A549 (cell line): ENCODE measurements around the gene RPS16. TPM values are rescaled to one million over a fixed set of nuclear protein-coding genes. Genes with fewer than 3 reads are reported as not detected.

Experiments used
- ATAC-seq, 2 experiments: fragments of 200-7000 bp in 1 of 2; fragments of >200 bp in 1 of 2; cut with Nextera tagmentation in 1 of 2; cut with Tn5 transposase in 1 of 2; 3 replicates each; pipeline versions ENCODE4 v1.8.0 to v1.9.1; 2018 to 2020; ENCODE audit warnings: mild to moderate bottlenecking in 1 of 2, moderate library complexity in 1 of 2
- CTCF ChIA-PET: fragments of 300-600 bp; sonication (Branson Sonifier 250); formaldehyde crosslinking; extraction: SDS; loops from one replicate; lab custom pipeline; 2021; ENCODE audit warnings: antibody characterized with exemption, inconsistent platforms; lab: Yijun Ruan, JAX
- POLR2A ChIA-PET: fragments of 350-600 bp; formaldehyde crosslinking; extraction: SDS; loops from one replicate; lab custom pipeline; 2021; ENCODE audit warnings: antibody characterized with exemption, inconsistent platforms; lab: Yijun Ruan, JAX
- DNase-seq, 2 experiments: peaks; one replicate each; pipeline versions ENCODE4 v3.0.0 to v3.0.0-alpha.2; 2011 to 2016; ENCODE audit warnings: low read depth in 1 of 2, low spot score in 1 of 2
- FAIRE-seq: peaks from 2 replicates; lab custom pipeline; 2011; peaks lifted over from hg19 to GRCh38; lab: Jason Lieb, UNC
- H3K27ac ChIP-seq, 2 experiments: fragments of >200 bp; sonication (Bioruptor Twin); formaldehyde crosslinking; 3 replicates each; pipeline ENCODE4 v1.5.1; 2016 to 2017
- H3K4me1 ChIP-seq: fragments of >200 bp; sonication (Bioruptor Twin); formaldehyde crosslinking; 3 replicates; pipeline ENCODE4 v1.6.1; 2016
- H3K4me2 ChIP-seq: fragments of >200 bp; sonication (Bioruptor Twin); formaldehyde crosslinking; 3 replicates; pipeline ENCODE4 v1.6.1; 2016
- H3K4me3 ChIP-seq: fragments of >200 bp; sonication (Bioruptor Twin); formaldehyde crosslinking; 3 replicates; pipeline ENCODE4 v1.5.1; 2016
- H3K9me3 ChIP-seq: fragments of >200 bp; sonication (Bioruptor Twin); formaldehyde crosslinking; 3 replicates; pipeline ENCODE4 v1.6.1; 2016
- BHLHE40 ChIP-seq: IDR thresholded peaks from 2 replicates; pipeline ENCODE4 v1.6.1; 2012; ENCODE audit warnings: low read depth, low read length, inconsistent platforms
- CHD2 ChIP-seq: fragments of 150-350 bp; IDR thresholded peaks from 2 replicates; pipeline ENCODE4 v1.6.1; 2014; ENCODE audit warnings: low read length; ENCODE audit not compliant: partially characterized antibody
- EHF ChIP-seq: fragments of 250-450 bp; sonication (Bioruptor Pico); IDR thresholded peaks from 2 replicates; pipeline ENCODE4 v1.5.0; 2020; ENCODE audit warnings: mild to moderate bottlenecking
- EHMT2 ChIP-seq: fragments of 200-600 bp; sonication (generic); IDR thresholded peaks from 2 replicates; pipeline ENCODE4 v1.6.1; 2016; ENCODE audit warnings: antibody characterized with exemption, low read depth, mild to moderate bottlenecking, moderate library complexity
- EP300 ChIP-seq, 2 experiments: fragments of >200 bp; sonication (Bioruptor Twin); formaldehyde crosslinking; IDR thresholded peaks; 2 replicates in 1 of 2; 3 replicates in 1 of 2; pipeline ENCODE4 v1.6.1; 2016 to 2017
- ESRRA ChIP-seq: fragments of 150-350 bp; IDR thresholded peaks from 2 replicates; pipeline ENCODE4 v1.6.1; 2014; ENCODE audit warnings: mild to moderate bottlenecking, low read length, borderline replicate concordance
- FOXS1 ChIP-seq: fragments of 250-450 bp; sonication (Bioruptor Pico); IDR thresholded peaks from 2 replicates; pipeline ENCODE4 v1.5.0; 2020; ENCODE audit warnings: mild to moderate bottlenecking, moderate library complexity
- HDAC2 ChIP-seq: fragments of 200-600 bp; sonication (generic); IDR thresholded peaks from 2 replicates; pipeline ENCODE4 v1.6.1; 2016
- HEYL ChIP-seq: fragments of 250-450 bp; sonication (Bioruptor Pico); IDR thresholded peaks from 2 replicates; pipeline ENCODE4 v1.8.0; 2021; ENCODE audit warnings: mild to moderate bottlenecking, moderate library complexity
- HOXB13 ChIP-seq: fragments of 250-450 bp; sonication (Bioruptor Pico); IDR thresholded peaks from 2 replicates; pipeline ENCODE4 v1.5.0; 2020; ENCODE audit warnings: low read depth, mild to moderate bottlenecking, moderate library complexity
- JUNB ChIP-seq: fragments of >200 bp; sonication (Bioruptor Twin); formaldehyde crosslinking; IDR thresholded peaks from 2 replicates; pipeline ENCODE4 v1.6.1; 2016
- KDM1A ChIP-seq: fragments of 200-600 bp; sonication (generic); IDR thresholded peaks from 2 replicates; pipeline ENCODE4 v1.6.1; 2016; ENCODE audit warnings: low read depth, mild to moderate bottlenecking
- KDM5A ChIP-seq: fragments of 200-600 bp; sonication (generic); IDR thresholded peaks from 2 replicates; pipeline ENCODE4 v1.6.1; 2016; ENCODE audit warnings: antibody characterized with exemption, mild to moderate bottlenecking
- MAFK ChIP-seq: fragments of 450-650 bp; IDR thresholded peaks from 2 replicates; pipeline ENCODE4 v1.6.1; 2014; ENCODE audit not compliant: partially characterized antibody
- MAZ ChIP-seq: fragments of 150-350 bp; IDR thresholded peaks from 2 replicates; pipeline ENCODE4 v1.6.1; 2014; ENCODE audit warnings: antibody characterized with exemption, low read depth, low read length, borderline replicate concordance
- NFE2L2 ChIP-seq: fragments of 150-350 bp; conservative IDR thresholded peaks from 2 replicates; pipeline ENCODE4 v1.6.1; 2014; ENCODE audit warnings: low read length
- NPAS2 ChIP-seq: fragments of 250-450 bp; sonication (Bioruptor Pico); IDR thresholded peaks from 2 replicates; pipeline ENCODE4 v1.8.0; 2022; ENCODE audit warnings: mild to moderate bottlenecking, moderate library complexity, borderline replicate concordance
- NR3C1 ChIP-seq: fragments of >200 bp; sonication (Bioruptor Twin); formaldehyde crosslinking; IDR thresholded peaks from 3 replicates; pipeline ENCODE4 v1.6.1; 2017
- PHF8 ChIP-seq: fragments of 200-600 bp; sonication (generic); IDR thresholded peaks from 2 replicates; pipeline ENCODE4 v1.6.1; 2016; ENCODE audit warnings: low read depth, mild to moderate bottlenecking, antibody characterized with exemption, moderate library complexity, borderline replicate concordance
- POLR2A ChIP-seq: IDR thresholded peaks from 2 replicates; pipeline ENCODE4 v1.6.1; 2012; ENCODE audit warnings: mild to moderate bottlenecking, low read length
- POLR2AphosphoS2 ChIP-seq: conservative IDR thresholded peaks from 2 replicates; pipeline ENCODE4 v1.6.1; 2012; ENCODE audit warnings: low read length, improper control_type of control experiment, inconsistent platforms
- RAD21 ChIP-seq, 2 experiments: fragments of >200 bp in 1 of 2; sonication (Bioruptor Twin) in 1 of 2; formaldehyde crosslinking in 1 of 2; IDR thresholded peaks in 1 of 2; conservative IDR thresholded peaks in 1 of 2; 2 replicates in 1 of 2; 3 replicates in 1 of 2; pipeline ENCODE4 v1.6.1; 2012 to 2018; ENCODE audit warnings: inconsistent platforms in 1 of 2
- RARB ChIP-seq: fragments of 250-450 bp; sonication (Bioruptor Pico); IDR thresholded peaks from 2 replicates; pipeline ENCODE4 v1.8.0; 2021; ENCODE audit warnings: mild to moderate bottlenecking, moderate library complexity
- RCOR1 ChIP-seq: fragments of 150-350 bp; IDR thresholded peaks from 2 replicates; pipeline ENCODE4 v1.6.1; 2014; ENCODE audit warnings: antibody characterized with exemption, low read length, low read depth
- SMC3 ChIP-seq: fragments of >200 bp; sonication (Bioruptor Twin); formaldehyde crosslinking; IDR thresholded peaks from 3 replicates; pipeline ENCODE4 v1.6.1; 2018; ENCODE audit warnings: inconsistent platforms
- SREBF2 ChIP-seq: fragments of 450-650 bp; IDR thresholded peaks from 2 replicates; pipeline ENCODE4 v1.6.1; 2014; ENCODE audit warnings: mild to moderate bottlenecking, moderate library complexity
- TFCP2L1 ChIP-seq: fragments of 250-450 bp; sonication (Bioruptor Pico); IDR thresholded peaks from 2 replicates; pipeline ENCODE4 v1.5.0; 2021; ENCODE audit warnings: mild to moderate bottlenecking
- TP53 ChIP-seq: fragments of 250-450 bp; sonication (Bioruptor Pico); IDR thresholded peaks from 2 replicates; pipeline ENCODE4 v1.5.0; 2021; ENCODE audit warnings: mild to moderate bottlenecking, moderate library complexity
- ZC3H11A ChIP-seq: fragments of 450-650 bp; IDR thresholded peaks from 2 replicates; pipeline ENCODE4 v1.6.1; 2014; ENCODE audit warnings: antibody characterized with exemption, mild to moderate bottlenecking
- ZFP36 ChIP-seq: fragments of 450-650 bp; IDR thresholded peaks from 2 replicates; pipeline ENCODE4 v1.6.1; 2014; ENCODE audit warnings: borderline replicate concordance; ENCODE audit not compliant: partially characterized antibody
- ZNF302 ChIP-seq: fragments of 250-450 bp; sonication (Bioruptor Pico); IDR thresholded peaks from 2 replicates; pipeline ENCODE4 v1.9.0; 2021; ENCODE audit warnings: inconsistent platforms, mild to moderate bottlenecking, moderate library complexity
- ZSCAN20 ChIP-seq: fragments of 250-450 bp; sonication (Bioruptor Pico); IDR thresholded peaks from 2 replicates; pipeline ENCODE4 v1.8.0; 2022; ENCODE audit warnings: mild to moderate bottlenecking, moderate library complexity
- WGBS: methylation state at CpG from one replicate; pipeline ENCODE4 v1.1.6; 2017; ENCODE audit errors: missing lambda C conversion rate; 5-methylcytosine and 5-hydroxymethylcytosine counted together
- polyA plus RNA-seq, 4 experiments: library from polyadenylated mRNA; depleted of rRNA in 3 of 4; stranded (reverse); fragments of >200 nt; fragmentation: RNase III in 1 of 4; extraction: RNeasy Plus Mini Kit Qiagen cat#74134 plus additional on column Dnase treatment in 1 of 4; gene quantifications; 2 replicates in 3 of 4; 3 replicates in 1 of 4; pipeline ENCODE4 v1.2.3, GENCODE V29; 2011 to 2017
- TF ChIP-seq, protein P1 (sequence below): IDR thresholded peaks from 2 replicates; pipeline ENCODE4 v1.6.1; 2012; ENCODE audit warnings: low read depth, borderline replicate concordance
- TF ChIP-seq, protein P2 (sequence below): fragments of >200 bp; sonication (Bioruptor Twin); formaldehyde crosslinking; IDR thresholded peaks from 2 replicates; pipeline ENCODE4 v1.6.1; 2016
- TF ChIP-seq, protein P3 (sequence below): fragments of 250-450 bp; sonication (Bioruptor Pico); IDR thresholded peaks from 2 replicates; pipeline ENCODE4 v1.5.0; 2021; ENCODE audit warnings: mild to moderate bottlenecking, moderate library complexity, borderline replicate concordance
- TF ChIP-seq, protein P4 (sequence below): IDR thresholded peaks from 2 replicates; pipeline ENCODE4 v1.6.1; 2012
- TF ChIP-seq, protein P5 (sequence below): fragments of 450-650 bp; IDR thresholded peaks from 2 replicates; pipeline ENCODE4 v1.6.1; 2014; ENCODE audit warnings: antibody characterized with exemption

The RPS16 gene
- polyA plus RNA-seq, 2 of the 4 experiments (the other 2 are of a cell fraction): 4,348 to 4,855 TPM

DNA sequence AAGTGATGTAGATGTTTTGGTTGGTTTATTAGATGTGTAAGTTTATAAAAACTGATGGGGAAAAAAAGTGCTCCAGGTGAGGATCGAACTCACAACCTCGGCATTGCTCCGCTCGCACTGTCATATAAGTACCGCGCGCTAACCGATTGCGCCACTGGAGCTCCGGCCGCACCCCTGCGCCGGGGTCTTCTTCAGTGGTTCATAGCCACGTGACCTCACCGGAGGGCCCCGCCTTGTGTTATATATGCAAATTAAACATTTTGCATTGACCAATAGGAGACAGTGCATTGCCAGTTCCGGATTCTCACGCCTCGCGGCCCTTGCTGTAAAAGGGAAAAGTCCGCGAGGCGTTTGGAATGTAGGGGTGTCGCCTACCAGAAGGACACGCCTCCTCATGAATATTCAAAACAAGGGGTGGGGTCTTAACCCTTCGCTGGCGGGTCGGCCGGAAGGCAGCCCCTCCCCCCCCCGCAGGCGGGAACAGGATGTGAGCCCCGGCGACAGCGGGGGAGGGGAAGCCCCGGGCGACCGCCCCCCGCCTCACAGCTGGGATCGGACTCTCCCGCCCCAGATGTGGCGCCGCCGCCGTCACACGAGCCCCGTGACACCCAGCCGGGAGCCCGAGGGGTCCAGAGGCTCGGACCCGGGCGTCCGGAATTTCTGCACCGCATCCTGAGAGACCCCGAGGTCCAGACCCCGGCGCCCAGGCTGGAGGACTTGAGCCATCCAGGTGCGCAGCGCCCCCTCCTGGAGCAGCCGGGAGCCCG, 23.5 kb downstream of the RPS16 start, which contains the start of gene PLEKHG2:
TSS of gene PLEKHG2 (plus strand) at position 570 of the 767 bp plus-strand sequence. CDS start 1,418 bp downstream, outside the sequence.
- peak; percentile 100 for DNase-seq
- peak; percentile 100 for FAIRE-seq
- ChIA-PET POLR2A (interaction anchor here (0.6 to 2.3 kb wide), 12 partner anchors 10 to 66 kb away, joined by 3 to 45 read pairs (median 6); partner anchors contain the start of genes MED29, PAF1 and RPS16), CTCF (interaction anchor here (0.6 to 2.3 kb wide), 60 partner anchors 13 to 1010 kb away, joined by 3 to 484 read pairs (median 5); partner anchors contain the start of genes EID2B, FAM98C, GMFG and MED29)
- peak; percentile 40 to 66 for ATAC-seq
- Histone ChIP-seq H3K4me3 (peak within 1 kb of the TSS; percentile 76), H3K27ac (peak within 1 kb of the TSS; percentile 94 to 99), H3K4me2 (peak within 1 kb of the TSS; percentile 95), H3K9me3 (no peaks in the 10 kb centered on the region), H3K4me1 (peaks cover 43% of the 10 kb centered on the region)
- whole genome bisulfite sequencing: 1% methylated on average over 58 of the region's 60 CpGs
- TF ChIP-seq NPAS2 (CRISPR knock-in tag): no peak
- TF ChIP-seq, protein P1, sequence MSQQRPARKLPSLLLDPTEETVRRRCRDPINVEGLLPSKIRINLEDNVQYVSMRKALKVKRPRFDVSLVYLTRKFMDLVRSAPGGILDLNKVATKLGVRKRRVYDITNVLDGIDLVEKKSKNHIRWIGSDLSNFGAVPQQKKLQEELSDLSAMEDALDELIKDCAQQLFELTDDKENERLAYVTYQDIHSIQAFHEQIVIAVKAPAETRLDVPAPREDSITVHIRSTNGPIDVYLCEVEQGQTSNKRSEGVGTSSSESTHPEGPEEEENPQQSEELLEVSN: no peak
- peak; percentile 60; the same call in 1 of the 2 replicates for TF ChIP-seq FOXS1
- TF ChIP-seq MAFK: no peak
- peak; percentile 86 for TF ChIP-seq EHF (CRISPR knock-in tag)
- no peak for TF ChIP-seq NR3C1
- TF ChIP-seq CHD2: peak; percentile 82
- peak; percentile 71; the same call in 1 of the 2 replicates for TF ChIP-seq HOXB13
- peak; percentile 81 for TF ChIP-seq ZSCAN20
- no peak for TF ChIP-seq HDAC2
- no peak for TF ChIP-seq HEYL (CRISPR knock-in tag)
- no peak for TF ChIP-seq JUNB
- TF ChIP-seq, protein P2, sequence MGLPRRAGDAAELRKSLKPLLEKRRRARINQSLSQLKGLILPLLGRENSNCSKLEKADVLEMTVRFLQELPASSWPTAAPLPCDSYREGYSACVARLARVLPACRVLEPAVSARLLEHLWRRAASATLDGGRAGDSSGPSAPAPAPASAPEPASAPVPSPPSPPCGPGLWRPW: no peak
- peak; percentile 33; the same call in 1 of the 2 replicates for TF ChIP-seq ESRRA
- TF ChIP-seq SMC3: peak; percentile 83
- TF ChIP-seq ZFP36: peak; percentile 24
- TF ChIP-seq MAZ: peak; percentile 13; the same call in 1 of the 2 replicates
- peak; percentile 98 for TF ChIP-seq TP53 (CRISPR knock-in tag)
- TF ChIP-seq RCOR1: peak; percentile 67; the same call in 1 of the 2 replicates
- TF ChIP-seq EHMT2: no peak
- TF ChIP-seq, protein P3, sequence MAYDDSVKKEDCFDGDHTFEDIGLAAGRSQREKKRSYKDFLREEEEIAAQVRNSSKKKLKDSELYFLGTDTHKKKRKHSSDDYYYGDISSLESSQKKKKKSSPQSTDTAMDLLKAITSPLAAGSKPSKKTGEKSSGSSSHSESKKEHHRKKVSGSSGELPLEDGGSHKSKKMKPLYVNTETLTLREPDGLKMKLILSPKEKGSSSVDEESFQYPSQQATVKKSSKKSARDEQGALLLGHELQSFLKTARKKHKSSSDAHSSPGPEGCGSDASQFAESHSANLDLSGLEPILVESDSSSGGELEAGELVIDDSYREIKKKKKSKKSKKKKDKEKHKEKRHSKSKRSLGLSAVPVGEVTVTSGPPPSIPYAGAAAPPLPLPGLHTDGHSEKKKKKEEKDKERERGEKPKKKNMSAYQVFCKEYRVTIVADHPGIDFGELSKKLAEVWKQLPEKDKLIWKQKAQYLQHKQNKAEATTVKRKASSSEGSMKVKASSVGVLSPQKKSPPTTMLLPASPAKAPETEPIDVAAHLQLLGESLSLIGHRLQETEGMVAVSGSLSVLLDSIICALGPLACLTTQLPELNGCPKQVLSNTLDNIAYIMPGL (CRISPR knock-in tag): peak; percentile 99
- peak; percentile 98 for TF ChIP-seq TFCP2L1 (CRISPR knock-in tag)
- TF ChIP-seq, protein P4, sequence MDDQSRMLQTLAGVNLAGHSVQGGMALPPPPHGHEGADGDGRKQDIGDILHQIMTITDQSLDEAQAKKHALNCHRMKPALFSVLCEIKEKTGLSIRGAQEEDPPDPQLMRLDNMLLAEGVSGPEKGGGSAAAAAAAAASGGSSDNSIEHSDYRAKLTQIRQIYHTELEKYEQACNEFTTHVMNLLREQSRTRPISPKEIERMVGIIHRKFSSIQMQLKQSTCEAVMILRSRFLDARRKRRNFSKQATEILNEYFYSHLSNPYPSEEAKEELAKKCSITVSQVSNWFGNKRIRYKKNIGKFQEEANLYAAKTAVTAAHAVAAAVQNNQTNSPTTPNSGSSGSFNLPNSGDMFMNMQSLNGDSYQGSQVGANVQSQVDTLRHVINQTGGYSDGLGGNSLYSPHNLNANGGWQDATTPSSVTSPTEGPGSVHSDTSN: no peak; the same call in none of the 2 replicates
- peak; percentile 50 for TF ChIP-seq PHF8
- peak; percentile 100 for TF ChIP-seq POLR2AphosphoS2
- TF ChIP-seq EP300 (IDR thresholded peaks at IDR 0.05): peak in 1 of 2 experiments; percentile 61; a peak in 1 of 5 replicates
- TF ChIP-seq ZC3H11A: no peak
- no peak for TF ChIP-seq KDM1A
- TF ChIP-seq RARB (CRISPR knock-in tag): peak; percentile 95
- 0 out of 2 replicates have a peak, but pooled peaks have one; percentile 3 for TF ChIP-seq NFE2L2
- no peak for TF ChIP-seq ZNF302 (CRISPR knock-in tag)
- TF ChIP-seq SREBF2: peak; percentile 99
- peak; percentile 64 for TF ChIP-seq POLR2A
- TF ChIP-seq RAD21 (conservative IDR thresholded peaks at IDR 0.05 in 1 of 2, IDR thresholded peaks at IDR 0.05 in 1 of 2): peak; percentile 55 to 82
- peak; percentile 95 for TF ChIP-seq BHLHE40
- TF ChIP-seq, protein P5, sequence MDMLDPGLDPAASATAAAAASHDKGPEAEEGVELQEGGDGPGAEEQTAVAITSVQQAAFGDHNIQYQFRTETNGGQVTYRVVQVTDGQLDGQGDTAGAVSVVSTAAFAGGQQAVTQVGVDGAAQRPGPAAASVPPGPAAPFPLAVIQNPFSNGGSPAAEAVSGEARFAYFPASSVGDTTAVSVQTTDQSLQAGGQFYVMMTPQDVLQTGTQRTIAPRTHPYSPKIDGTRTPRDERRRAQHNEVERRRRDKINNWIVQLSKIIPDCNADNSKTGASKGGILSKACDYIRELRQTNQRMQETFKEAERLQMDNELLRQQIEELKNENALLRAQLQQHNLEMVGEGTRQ: peak; percentile 96
- no peak; the same call in 1 of the 2 replicates for TF ChIP-seq KDM5A
